Measurements from ENCODE around the gene CTU1.

CTU1 gene

GRCh38 chr19:51091895-51092873, 16.0 kb downstream of the CTU1 start:
- peaks cover 7% of the 10 kb centered on the region; the same call in 1 of the 2 replicates for H3K4me1 ChIP-seq (ENCODE audit: control insufficient read depth, insufficient read depth, low read length)
- no peak overlapping the region for H3K9ac ChIP-seq (ENCODE audit: low read depth, low read length)
- H3K4me3 ChIP-seq (ENCODE audit: low read depth, low read length), result no peak overlapping the region
- H3K36me3 ChIP-seq (ENCODE audit: control insufficient read depth, insufficient read depth, low read length), result no peaks in the 10 kb centered on the region
- H3K9me3 ChIP-seq (ENCODE audit: control insufficient read depth, insufficient read depth, low read length), result no peaks in the 10 kb centered on the region
- H3K27me3 ChIP-seq (ENCODE audit: control insufficient read depth, insufficient read depth, low read length), result no peaks in the 10 kb centered on the region
- H3K27ac ChIP-seq (ENCODE audit: low read depth, low read length), result no peak overlapping the region

GRCh38 chr19:51091126-51091525, 17.1 kb downstream of the CTU1 start:
- Histone ChIP-seq H3K9ac (ENCODE audit: low read depth, low read length) (no peak overlapping the region), H3K27ac (ENCODE audit: low read depth, low read length) (no peak overlapping the region), H3K36me3 (ENCODE audit: control insufficient read depth, insufficient read depth, low read length) (no peaks in the 10 kb centered on the region), H3K27me3 (ENCODE audit: control insufficient read depth, insufficient read depth, low read length) (no peaks in the 10 kb centered on the region), H3K9me3 (ENCODE audit: control insufficient read depth, insufficient read depth, low read length) (no peaks in the 10 kb centered on the region), H3K4me3 (ENCODE audit: low read depth, low read length) (no peak overlapping the region), H3K4me1 (ENCODE audit: control insufficient read depth, insufficient read depth, low read length) (peaks cover 7% of the 10 kb centered on the region; the same call in 1 of the 2 replicates)

GRCh38 chr19:51090471-51090870, 17.7 kb downstream of the CTU1 start:
- no peaks in the 10 kb centered on the region for H3K9me3 ChIP-seq (ENCODE audit: control insufficient read depth, insufficient read depth, low read length)
- H3K4me3 ChIP-seq (ENCODE audit: low read depth, low read length), result no peak overlapping the region
- H3K9ac ChIP-seq (ENCODE audit: low read depth, low read length), result no peak overlapping the region
- no peaks in the 10 kb centered on the region for H3K27me3 ChIP-seq (ENCODE audit: control insufficient read depth, insufficient read depth, low read length)
- no peak overlapping the region for H3K27ac ChIP-seq (ENCODE audit: low read depth, low read length)
- H3K36me3 ChIP-seq (ENCODE audit: control insufficient read depth, insufficient read depth, low read length), result no peaks in the 10 kb centered on the region
- H3K4me1 ChIP-seq (ENCODE audit: control insufficient read depth, insufficient read depth, low read length), result peaks cover 7% of the 10 kb centered on the region; the same call in 1 of the 2 replicates

- H3K9me3 ChIP-seq (ENCODE audit: control insufficient read depth, insufficient read depth, low read length), result no peaks in the 10 kb centered on the region
- H3K4me3 ChIP-seq (ENCODE audit: low read depth, low read length), result no peak overlapping the region
- no peak overlapping the region for H3K9ac ChIP-seq (ENCODE audit: low read depth, low read length)
- peaks cover 7% of the 10 kb centered on the region; the same call in 1 of the 2 replicates for H3K4me1 ChIP-seq (ENCODE audit: control insufficient read depth, insufficient read depth, low read length)
- H3K27me3 ChIP-seq (ENCODE audit: control insufficient read depth, insufficient read depth, low read length), result no peaks in the 10 kb centered on the region
- H3K27ac ChIP-seq (ENCODE audit: low read depth, low read length), result no peak overlapping the region
- no peaks in the 10 kb centered on the region for H3K36me3 ChIP-seq (ENCODE audit: control insufficient read depth, insufficient read depth, low read length)
Observed at GRCh38 chr19:51089786-51090185, 18.4 kb downstream of the CTU1 start.

- H3K4me1 ChIP-seq (ENCODE audit: control insufficient read depth, insufficient read depth, low read length), result no peaks in the 10 kb centered on the region
- H3K27ac ChIP-seq (ENCODE audit: low read depth, low read length), result no peak overlapping the region
- H3K27me3 ChIP-seq (ENCODE audit: control insufficient read depth, insufficient read depth, low read length), result no peaks in the 10 kb centered on the region
- H3K9me3 ChIP-seq (ENCODE audit: control insufficient read depth, insufficient read depth, low read length), result no peaks in the 10 kb centered on the region
- no peaks in the 10 kb centered on the region for H3K36me3 ChIP-seq (ENCODE audit: control insufficient read depth, insufficient read depth, low read length)
- H3K4me3 ChIP-seq (ENCODE audit: low read depth, low read length), result no peak overlapping the region
- H3K9ac ChIP-seq (ENCODE audit: low read depth, low read length), result no peak overlapping the region
Observed at GRCh38 chr19:51086153-51086850, 21.9 kb downstream of the CTU1 start.

- H3K36me3 ChIP-seq (ENCODE audit: control insufficient read depth, insufficient read depth, low read length), result no peaks in the 10 kb centered on the region
Observed at GRCh38 chr19:51084505-51084904, 23.7 kb downstream of the CTU1 start.

GRCh38 chr19:51083783-51084182, 24.4 kb downstream of the CTU1 start:
- H3K27ac ChIP-seq (ENCODE audit: low read depth, low read length), result no peak overlapping the region
- no peak overlapping the region for H3K4me3 ChIP-seq (ENCODE audit: low read depth, low read length)
- H3K27me3 ChIP-seq (ENCODE audit: control insufficient read depth, insufficient read depth, low read length), result no peaks in the 10 kb centered on the region
- no peaks in the 10 kb centered on the region for H3K9me3 ChIP-seq (ENCODE audit: control insufficient read depth, insufficient read depth, low read length)
- H3K36me3 ChIP-seq (ENCODE audit: control insufficient read depth, insufficient read depth, low read length), result no peaks in the 10 kb centered on the region
- no peaks in the 10 kb centered on the region for H3K4me1 ChIP-seq (ENCODE audit: control insufficient read depth, insufficient read depth, low read length)
- no peak overlapping the region for H3K9ac ChIP-seq (ENCODE audit: low read depth, low read length)

More at GRCh38 chr19:51084505-51084904, 23.7 kb downstream of the CTU1 start:
- H3K27ac ChIP-seq (ENCODE audit: low read depth, low read length), result no peak overlapping the region
- H3K4me3 ChIP-seq (ENCODE audit: low read depth, low read length), result no peak overlapping the region
- no peaks in the 10 kb centered on the region for H3K9me3 ChIP-seq (ENCODE audit: control insufficient read depth, insufficient read depth, low read length)
- H3K9ac ChIP-seq (ENCODE audit: low read depth, low read length), result no peak overlapping the region
- H3K4me1 ChIP-seq (ENCODE audit: control insufficient read depth, insufficient read depth, low read length), result no peaks in the 10 kb centered on the region
- no peaks in the 10 kb centered on the region for H3K27me3 ChIP-seq (ENCODE audit: control insufficient read depth, insufficient read depth, low read length)

- Histone ChIP-seq H3K4me1 (ENCODE audit: control insufficient read depth, insufficient read depth, low read length) (no peaks in the 10 kb centered on the region), H3K36me3 (ENCODE audit: control insufficient read depth, insufficient read depth, low read length) (no peaks in the 10 kb centered on the region), H3K27ac (ENCODE audit: low read depth, low read length) (no peak overlapping the region), H3K27me3 (ENCODE audit: control insufficient read depth, insufficient read depth, low read length) (no peaks in the 10 kb centered on the region), H3K9me3 (ENCODE audit: control insufficient read depth, insufficient read depth, low read length) (no peaks in the 10 kb centered on the region), H3K9ac (ENCODE audit: low read depth, low read length) (no peak overlapping the region), H3K4me3 (ENCODE audit: low read depth, low read length) (no peak overlapping the region)
Observed at GRCh38 chr19:51083181-51083580, 25.0 kb downstream of the CTU1 start.

- no peaks in the 10 kb centered on the region for H3K4me1 ChIP-seq (ENCODE audit: control insufficient read depth, insufficient read depth, low read length)
- H3K27ac ChIP-seq (ENCODE audit: low read depth, low read length), result no peak within 1 kb of the TSS
- H3K27me3 ChIP-seq (ENCODE audit: control insufficient read depth, insufficient read depth, low read length), result no peaks in the 10 kb centered on the region
- H3K9ac ChIP-seq (ENCODE audit: low read depth, low read length), result no peak within 1 kb of the TSS
- no peaks in the 10 kb centered on the region for H3K36me3 ChIP-seq (ENCODE audit: control insufficient read depth, insufficient read depth, low read length)
- no peaks in the 10 kb centered on the region for H3K9me3 ChIP-seq (ENCODE audit: control insufficient read depth, insufficient read depth, low read length)
- no peak within 1 kb of the TSS for H3K4me3 ChIP-seq (ENCODE audit: low read depth, low read length)
Observed at GRCh38 chr19:51082611-51083010, 25.6 kb downstream of the CTU1 start, which contains the start of gene KLK14. TSS of gene KLK14 (minus strand) at chr19:51082887. CDS start at chr19:51082614, 273 bp downstream.

- no peak overlapping the region for H3K4me3 ChIP-seq (ENCODE audit: low read depth, low read length)
- no peaks in the 10 kb centered on the region for H3K9me3 ChIP-seq (ENCODE audit: control insufficient read depth, insufficient read depth, low read length)
- no peaks in the 10 kb centered on the region for H3K36me3 ChIP-seq (ENCODE audit: control insufficient read depth, insufficient read depth, low read length)
Observed at GRCh38 chr19:51081476-51081875, 26.7 kb downstream of the CTU1 start.

More at GRCh38 chr19:51081476-51081875, 26.7 kb downstream of the CTU1 start:
- H3K4me1 ChIP-seq (ENCODE audit: control insufficient read depth, insufficient read depth, low read length), result 0 out of 2 replicates have a peak, but pooled peaks cover 1% of the 10 kb centered on the region
- no peak overlapping the region for H3K9ac ChIP-seq (ENCODE audit: low read depth, low read length)
- H3K27ac ChIP-seq (ENCODE audit: low read depth, low read length), result no peak overlapping the region
- no peaks in the 10 kb centered on the region for H3K27me3 ChIP-seq (ENCODE audit: control insufficient read depth, insufficient read depth, low read length)

Measured in HUES48 (cell line).